SK-N-SH (cell line): ENCODE data around the gene MAP3K4. TPM values are rescaled to one million over a fixed set of nuclear protein-coding genes. Genes with fewer than 3 reads are reported as not detected.

Experiments
- CTCF ChIA-PET: fragments of 300-600, 350-600 bp; formaldehyde crosslinking; extraction: SDS; loops from one replicate; lab custom pipeline; 2021; lab: Yijun Ruan, JAX
- POLR2A ChIA-PET: fragments of 350-600 bp; sonication (Branson Sonifier 250); formaldehyde crosslinking; extraction: SDS; loops from one replicate; lab custom pipeline; 2020; ENCODE audit warnings: antibody characterized with exemption, inconsistent platforms; lab: Yijun Ruan, JAX
- DNase-seq: peaks from one replicate; pipeline ENCODE4 v3.0.0; 2012
- H2AFZ ChIP-seq: fragments of 200-600 bp; sonication (generic); 2 replicates; pipeline ENCODE4 v1.8.1; 2016; ENCODE audit warnings: antibody characterized with exemption, mild to moderate bottlenecking, low read depth
- H3F3A ChIP-seq: fragments of 200-600 bp; sonication (generic); replicated peaks from 2 replicates; pipeline ENCODE3; 2016; ENCODE audit warnings: antibody characterized with exemption, mild to moderate bottlenecking; ENCODE audit not compliant: insufficient read depth
- H3K27ac ChIP-seq, 2 experiments: fragments of 200-500 bp in 1 of 2; fragments of 200-600 bp in 1 of 2; sonication (Bioruptor generic) in 1 of 2; sonication (generic), shearing (Covaris generic) in 1 of 2; 2 replicates each; pipeline versions ENCODE4 v1.5.1 to v1.6.1; 2014 to 2016; ENCODE audit warnings: low read depth in 2 of 2, inconsistent platforms in 1 of 2, low read length in 1 of 2, mild to moderate bottlenecking in 1 of 2, mixed read lengths in 1 of 2
- H3K27me3 ChIP-seq: fragments of 200-600 bp; sonication (generic), shearing (Covaris generic); 2 replicates; pipeline ENCODE4 v1.6.1; 2016; ENCODE audit warnings: mixed run types; ENCODE audit not compliant: insufficient read depth
- H3K36me3 ChIP-seq, 2 experiments: fragments of 200-500 bp in 1 of 2; fragments of 200-600 bp in 1 of 2; sonication (Bioruptor generic) in 1 of 2; sonication (generic) in 1 of 2; replicated peaks in 1 of 2; 2 replicates each; pipeline versions ENCODE3 to v1.5.1; 2014 to 2016; ENCODE audit warnings: low read length in 1 of 2, mild to moderate bottlenecking in 1 of 2; ENCODE audit not compliant: insufficient read depth in 2 of 2, control insufficient read depth in 1 of 2
- H3K4me1 ChIP-seq, 2 experiments: fragments of 200-500 bp in 1 of 2; fragments of 200-600 bp in 1 of 2; sonication (Bioruptor generic) in 1 of 2; sonication (generic), shearing (Covaris generic) in 1 of 2; 2 replicates each; pipeline versions ENCODE4 v1.5.1 to v1.6.1; 2014 to 2016; ENCODE audit warnings: low read depth in 1 of 2, low read length in 1 of 2, mixed run types in 1 of 2; ENCODE audit not compliant: insufficient read depth in 2 of 2, control insufficient read depth in 1 of 2
- H3K4me2 ChIP-seq: fragments of 200-600 bp; sonication (generic), shearing (Covaris generic); 2 replicates; pipeline ENCODE4 v1.6.1; 2017; ENCODE audit warnings: mixed run types
- H3K4me3 ChIP-seq, 2 experiments: fragments of 200-500 bp in 1 of 2; fragments of 200-600 bp in 1 of 2; sonication (Bioruptor generic) in 1 of 2; sonication (generic), shearing (Covaris generic) in 1 of 2; 2 replicates each; pipeline versions ENCODE4 v1.5.1 to v1.8.1; 2014 to 2016; ENCODE audit warnings: low read depth in 2 of 2, inconsistent platforms in 1 of 2, low read length in 1 of 2, mild to moderate bottlenecking in 1 of 2, mixed read lengths in 1 of 2, moderate library complexity in 1 of 2
- H3K79me2 ChIP-seq: fragments of 200-600 bp; sonication (generic); 2 replicates; pipeline ENCODE4 v1.8.1; 2017; ENCODE audit warnings: mild to moderate bottlenecking; ENCODE audit not compliant: insufficient read depth
- H3K9ac ChIP-seq: fragments of 200-600 bp; sonication (generic); 2 replicates; pipeline ENCODE4 v1.6.1; 2017; ENCODE audit warnings: mixed run types
- H3K9me2 ChIP-seq: fragments of 200-600 bp; sonication (generic); 2 replicates; pipeline ENCODE4 v1.6.1; 2017; ENCODE audit warnings: mixed run types
- H3K9me3 ChIP-seq: fragments of 200-600 bp; sonication (generic); 2 replicates; pipeline ENCODE4 v1.6.1; 2017; ENCODE audit warnings: mixed run types, mild to moderate bottlenecking, moderate library complexity
- H4K20me1 ChIP-seq: fragments of 200-600 bp; sonication (generic); 2 replicates; pipeline ENCODE4 v1.6.1; 2017; ENCODE audit warnings: mild to moderate bottlenecking, mixed run types; ENCODE audit not compliant: insufficient read depth
- CHD2 ChIP-seq: fragments of 150-350 bp; IDR thresholded peaks from 2 replicates; pipeline ENCODE4 v1.6.1; 2018; ENCODE audit warnings: low read length; ENCODE audit not compliant: partially characterized antibody
- ELF1 ChIP-seq: IDR thresholded peaks from 2 replicates; pipeline ENCODE4 v1.4.0; 2012
- EP300 ChIP-seq, 2 experiments: IDR thresholded peaks; 2 replicates each; pipeline versions ENCODE4 v1.4.0 to v1.6.1; 2012; ENCODE audit warnings: borderline replicate concordance in 1 of 2, low read depth in 1 of 2, low read length in 1 of 2
- EZH2phosphoT487 ChIP-seq: fragments of 200-600 bp; sonication (generic); IDR thresholded peaks from 2 replicates; pipeline ENCODE4 v1.6.1; 2017; ENCODE audit warnings: low read depth, mixed run types, mild to moderate bottlenecking, antibody characterized with exemption, moderate library complexity, borderline replicate concordance
- FOXJ3 ChIP-seq: sonication (generic); formaldehyde crosslinking; IDR thresholded peaks from 2 replicates; pipeline ENCODE4 v1.5.1; 2020; ENCODE audit warnings: mild to moderate bottlenecking, missing genetic modification reagents
- FOXM1 ChIP-seq: IDR thresholded peaks from 2 replicates; pipeline ENCODE4 v1.4.0; 2012; ENCODE audit warnings: low read depth, mild to moderate bottlenecking
- GATA2 ChIP-seq: sonication (generic); formaldehyde crosslinking; IDR thresholded peaks from 2 replicates; pipeline ENCODE4 v1.5.0; 2020; ENCODE audit warnings: mild to moderate bottlenecking, missing genetic modification reagents
- IRF3 ChIP-seq: fragments of 150-350 bp; IDR thresholded peaks from 2 replicates; pipeline ENCODE4 v1.6.1; 2016; ENCODE audit warnings: mild to moderate bottlenecking, low read depth, low read length
- JUND ChIP-seq: IDR thresholded peaks from 2 replicates; pipeline ENCODE4 v1.4.0; 2012
- MAX ChIP-seq: IDR thresholded peaks from 2 replicates; pipeline ENCODE4 v1.4.0; 2012; ENCODE audit warnings: low read depth
- MEF2A ChIP-seq: IDR thresholded peaks from 2 replicates; pipeline ENCODE4 v1.4.0; 2012; ENCODE audit warnings: low read depth, borderline replicate concordance
- MXI1 ChIP-seq: IDR thresholded peaks from 2 replicates; pipeline ENCODE4 v1.6.1; 2012; ENCODE audit warnings: mild to moderate bottlenecking, low read depth, low read length, improper control_type of control experiment
- NFIC ChIP-seq: IDR thresholded peaks from 2 replicates; pipeline ENCODE4 v1.4.0; 2012; ENCODE audit warnings: borderline replicate concordance
- PBX3 ChIP-seq: IDR thresholded peaks from 2 replicates; pipeline ENCODE4; 2012
- RAD21 ChIP-seq: IDR thresholded peaks from 2 replicates; pipeline ENCODE4 v1.6.1; 2012; ENCODE audit warnings: mild to moderate bottlenecking, low read length
- RFX5 ChIP-seq: IDR thresholded peaks from 2 replicates; pipeline ENCODE4 v1.6.1; 2012; ENCODE audit warnings: mild to moderate bottlenecking, improper control_type of control experiment, low read length
- TEAD4 ChIP-seq: IDR thresholded peaks from 2 replicates; pipeline ENCODE4 v1.4.0; 2012; ENCODE audit warnings: mild to moderate bottlenecking, borderline replicate concordance; ENCODE audit not compliant: insufficient read depth
- USF1 ChIP-seq: IDR thresholded peaks from 2 replicates; pipeline ENCODE4 v1.4.0; 2012; ENCODE audit warnings: low read depth, borderline replicate concordance
- WGBS: methylation state at CpG from one replicate; pipeline ENCODE4 v1.1.6; 2017; ENCODE audit warnings: low lambda C conversion rate; 5-methylcytosine and 5-hydroxymethylcytosine counted together
- polyA plus RNA-seq, 3 experiments: library from polyadenylated mRNA; depleted of rRNA; stranded (reverse); fragments of >200 nt; gene quantifications; 2 replicates each; pipeline ENCODE4 v1.2.3, GENCODE V29; 2012

MAP3K4 gene
- polyA plus RNA-seq, 1 of the 3 experiments (the other 2 are of a cell fraction) = 6.8 TPM

GRCh38 chr6:160986851-160987250, 4.7 kb upstream of the MAP3K4 start:
- no peaks in the 10 kb centered on the region for H3K9me3 ChIP-seq
- H3K79me2 ChIP-seq = no peaks in the 10 kb centered on the region; the same call in 1 of the 2 replicates
- H4K20me1 ChIP-seq = no peaks in the 10 kb centered on the region
- H3K27me3 ChIP-seq = no peaks in the 10 kb centered on the region
- DNase-seq = no peak
- H3K4me3 ChIP-seq = no peak overlapping the region
- no peak overlapping the region for H3K27ac ChIP-seq
- no peak for TF ChIP-seq FOXJ3 (CRISPR knock-in tag)
- TF ChIP-seq EP300 (IDR thresholded peaks at IDR 0.05; ENCODE audit: borderline replicate concordance in 1 of 2, low read depth in 1 of 2, low read length in 1 of 2) = no peak
- no peak for TF ChIP-seq MXI1
- no peak for TF ChIP-seq NFIC
- no peak for TF ChIP-seq FOXM1
- H3K9ac ChIP-seq = no peak overlapping the region
- H2AFZ ChIP-seq = no peak overlapping the region
- WGBS = 32% methylated on average over 3 of the region's 3 CpGs
- ChIA-PET CTCF (no interaction called here), POLR2A (no interaction called here)
- no peak overlapping the region for H3K4me2 ChIP-seq
- H3K4me1 ChIP-seq = no peaks in the 10 kb centered on the region; a peak in 1 of 4 replicates
- no peaks in the 10 kb centered on the region for H3K9me2 ChIP-seq
- no peaks in the 10 kb centered on the region for H3K36me3 ChIP-seq
- peaks cover 7% of the 10 kb centered on the region for H3F3A ChIP-seq

- H3K27ac ChIP-seq = no peak overlapping the region
- H3K36me3 ChIP-seq = no peaks in the 10 kb centered on the region
- H3K9me3 ChIP-seq = no peaks in the 10 kb centered on the region
- WGBS = 31% methylated on average over 3 of the region's 3 CpGs
- peaks cover 11% of the 10 kb centered on the region for H3F3A ChIP-seq
- TF ChIP-seq GATA2 (no peak), TEAD4 (no peak), RAD21 (no peak), ELF1 (no peak), EZH2phosphoT487 (no peak), IRF3 (no peak), FOXJ3 (CRISPR knock-in tag) (no peak), PBX3 (no peak), MXI1 (no peak), MEF2A (no peak), USF1 (no peak), JUND (no peak), NFIC (no peak), RFX5 (no peak), CHD2 (no peak), MAX (no peak)
- H3K4me2 ChIP-seq = no peak overlapping the region
- ChIA-PET POLR2A (no interaction called here), CTCF (interaction anchor here (0.6 kb wide), 1 partner anchor 11 kb away, joined by 3 read pairs; no protein-coding TSS in a partner anchor)
- H3K79me2 ChIP-seq = no peaks in the 10 kb centered on the region; the same call in none of the 2 replicates
- H4K20me1 ChIP-seq = no peaks in the 10 kb centered on the region
- no peaks in the 10 kb centered on the region; a peak in 1 of 4 replicates for H3K4me1 ChIP-seq
- no peak overlapping the region for H2AFZ ChIP-seq
- no peak overlapping the region for H3K4me3 ChIP-seq
- H3K9ac ChIP-seq = no peak overlapping the region
- no peaks in the 10 kb centered on the region for H3K27me3 ChIP-seq
- no peak for DNase-seq
- no peaks in the 10 kb centered on the region for H3K9me2 ChIP-seq
Observed at GRCh38 chr6:160987265-160987664, 4.3 kb upstream of the MAP3K4 start.
